T follicular helper cell (primary cell): ENCODE results near the gene C22orf23.
"Not testable (repeated sequence)": the region's sequence is repeated elsewhere in the genome, so short reads cannot be mapped to it uniquely, and the experiment has no call there.

Experiments used
- DNase-seq: peaks from one replicate; pipeline ENCODE4 v3.0.0-alpha.2; 2020; ENCODE audit warnings: low read depth

Gene C22orf23

GRCh38 chr22:37953062-37953436 is 352 bp downstream of the C22orf23 start:
- no peak for DNase-seq

- not testable (repeated sequence) for DNase-seq
These were observed 772 bp downstream of the C22orf23 start for GRCh38 chr22:37952629-37953028.

GRCh38 chr22:37951305-37951704 is 2.1 kb downstream of the C22orf23 start:
- no peak for DNase-seq

GRCh38 chr22:37947142-37947795 is 6.1 kb downstream of the C22orf23 start:
- DNase-seq: not testable (repeated sequence)

GRCh38 chr22:37944423-37944822 is 9.0 kb downstream of the C22orf23 start:
- DNase-seq: not testable (repeated sequence)

GRCh38 chr22:37943825-37944198 is 9.6 kb downstream of the C22orf23 start:
- DNase-seq: no peak

GRCh38 chr22:37943136-37943824 is 10.1 kb downstream of the C22orf23 start:
- no peak for DNase-seq

GRCh38 chr22:37942133-37942532 is 11.3 kb downstream of the C22orf23 start:
- no peak for DNase-seq

- DNase-seq: no peak
These were observed 12.6 kb downstream of the C22orf23 start for GRCh38 chr22:37940698-37941376.

GRCh38 chr22:37933711-37934376 is 19.6 kb downstream of the C22orf23 start:
- DNase-seq: peak; percentile 66

GRCh38 chr22:37932821-37933578 is 20.4 kb downstream of the C22orf23 start:
- DNase-seq: no peak

GRCh38 chr22:37932401-37932800 is 21.0 kb downstream of the C22orf23 start:
- DNase-seq: no peak

GRCh38 chr22:37931893-37932389 is 21.5 kb downstream of the C22orf23 start:
- no peak for DNase-seq

GRCh38 chr22:37930952-37931440 is 22.4 kb downstream of the C22orf23 start:
- DNase-seq: no peak

GRCh38 chr22:37930270-37930951 is 23.0 kb downstream of the C22orf23 start:
- DNase-seq: no peak

GRCh38 chr22:37929390-37929789 is 24.0 kb downstream of the C22orf23 start:
- no peak for DNase-seq

GRCh38 chr22:37927637-37927936 is 25.8 kb downstream of the C22orf23 start:
- no peak for DNase-seq

- DNase-seq: no peak
These were observed 26.4 kb downstream of the C22orf23 start for GRCh38 chr22:37926771-37927636.

- no peak for DNase-seq
These were observed 27.0 kb downstream of the C22orf23 start for GRCh38 chr22:37926358-37926757.

- DNase-seq: no peak
These were observed 27.6 kb downstream of the C22orf23 start for GRCh38 chr22:37925767-37926166.
